B cell (primary cell): Measurements from ENCODE around the gene CAMTA1.

Source experiments
- EZH2 ChIP-seq: IDR thresholded peaks from 2 replicates; pipeline ENCODE4 v1.6.1; 2012; ENCODE audit warnings: borderline replicate concordance, low read depth, mild to moderate bottlenecking, moderate library complexity, low read length; ENCODE audit not compliant: insufficient read depth, poor library complexity, severe bottlenecking
- TF ChIP-seq, protein P1 (sequence below): fragments of 200-600 bp; IDR thresholded peaks from one replicate; pipeline ENCODE4 v1.8.0; 2022; ENCODE audit warnings: antibody characterized with exemption, mild to moderate bottlenecking

DNA sequence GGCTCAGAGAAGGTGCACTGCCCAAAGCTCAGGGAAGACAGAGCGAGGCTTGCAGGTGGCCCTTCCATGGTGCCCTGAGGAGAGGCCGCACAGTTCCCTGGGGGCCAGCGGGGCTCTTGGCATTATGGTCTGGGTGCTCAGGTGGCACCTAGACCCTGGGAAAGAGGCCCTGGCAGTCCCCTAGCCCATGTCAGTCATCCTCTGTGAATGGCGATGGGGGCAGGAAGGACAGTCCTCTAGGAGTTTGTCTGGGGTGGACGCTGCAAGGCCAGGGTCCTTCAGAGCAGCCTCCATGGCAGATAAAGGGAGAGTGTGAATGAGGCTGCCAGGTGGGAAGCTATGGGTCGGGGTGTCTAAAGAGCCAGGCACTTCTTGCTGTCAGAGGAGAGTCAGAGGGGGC, 640.0 kb downstream of the CAMTA1 start:
- TF ChIP-seq, protein P1, sequence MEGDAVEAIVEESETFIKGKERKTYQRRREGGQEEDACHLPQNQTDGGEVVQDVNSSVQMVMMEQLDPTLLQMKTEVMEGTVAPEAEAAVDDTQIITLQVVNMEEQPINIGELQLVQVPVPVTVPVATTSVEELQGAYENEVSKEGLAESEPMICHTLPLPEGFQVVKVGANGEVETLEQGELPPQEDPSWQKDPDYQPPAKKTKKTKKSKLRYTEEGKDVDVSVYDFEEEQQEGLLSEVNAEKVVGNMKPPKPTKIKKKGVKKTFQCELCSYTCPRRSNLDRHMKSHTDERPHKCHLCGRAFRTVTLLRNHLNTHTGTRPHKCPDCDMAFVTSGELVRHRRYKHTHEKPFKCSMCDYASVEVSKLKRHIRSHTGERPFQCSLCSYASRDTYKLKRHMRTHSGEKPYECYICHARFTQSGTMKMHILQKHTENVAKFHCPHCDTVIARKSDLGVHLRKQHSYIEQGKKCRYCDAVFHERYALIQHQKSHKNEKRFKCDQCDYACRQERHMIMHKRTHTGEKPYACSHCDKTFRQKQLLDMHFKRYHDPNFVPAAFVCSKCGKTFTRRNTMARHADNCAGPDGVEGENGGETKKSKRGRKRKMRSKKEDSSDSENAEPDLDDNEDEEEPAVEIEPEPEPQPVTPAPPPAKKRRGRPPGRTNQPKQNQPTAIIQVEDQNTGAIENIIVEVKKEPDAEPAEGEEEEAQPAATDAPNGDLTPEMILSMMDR = no peak
- TF ChIP-seq EZH2 = no peak
